ENCODE measurements around the gene MEX3A. TPM values are rescaled to one million over a fixed set of nuclear protein-coding genes. Genes with fewer than 3 reads are reported as not detected.
A peak's percentile ranks its signal among the peaks of the same experiment; 100 is the strongest.

The MEX3A gene
- total RNA-seq, 1 experiment from 2014 or later = 79.1 TPM

DNA sequence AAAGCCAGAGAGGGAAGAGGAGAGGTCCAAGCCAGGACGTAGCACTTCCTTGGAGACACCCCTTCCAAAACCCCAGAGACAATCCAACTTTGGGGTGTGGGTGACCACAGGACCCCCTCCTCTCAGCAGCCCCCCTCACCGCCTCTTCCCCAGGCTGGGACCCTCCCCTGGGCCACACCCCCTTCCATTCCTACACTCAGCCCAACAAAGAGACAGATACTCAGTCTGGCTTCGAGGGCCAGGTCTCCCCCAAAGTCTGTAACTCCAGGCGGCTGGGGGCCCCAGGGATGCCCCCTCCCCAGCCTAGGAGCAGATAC lies 1.4 kb downstream of the MEX3A start (continued):
- TF ChIP-seq, protein P1, sequence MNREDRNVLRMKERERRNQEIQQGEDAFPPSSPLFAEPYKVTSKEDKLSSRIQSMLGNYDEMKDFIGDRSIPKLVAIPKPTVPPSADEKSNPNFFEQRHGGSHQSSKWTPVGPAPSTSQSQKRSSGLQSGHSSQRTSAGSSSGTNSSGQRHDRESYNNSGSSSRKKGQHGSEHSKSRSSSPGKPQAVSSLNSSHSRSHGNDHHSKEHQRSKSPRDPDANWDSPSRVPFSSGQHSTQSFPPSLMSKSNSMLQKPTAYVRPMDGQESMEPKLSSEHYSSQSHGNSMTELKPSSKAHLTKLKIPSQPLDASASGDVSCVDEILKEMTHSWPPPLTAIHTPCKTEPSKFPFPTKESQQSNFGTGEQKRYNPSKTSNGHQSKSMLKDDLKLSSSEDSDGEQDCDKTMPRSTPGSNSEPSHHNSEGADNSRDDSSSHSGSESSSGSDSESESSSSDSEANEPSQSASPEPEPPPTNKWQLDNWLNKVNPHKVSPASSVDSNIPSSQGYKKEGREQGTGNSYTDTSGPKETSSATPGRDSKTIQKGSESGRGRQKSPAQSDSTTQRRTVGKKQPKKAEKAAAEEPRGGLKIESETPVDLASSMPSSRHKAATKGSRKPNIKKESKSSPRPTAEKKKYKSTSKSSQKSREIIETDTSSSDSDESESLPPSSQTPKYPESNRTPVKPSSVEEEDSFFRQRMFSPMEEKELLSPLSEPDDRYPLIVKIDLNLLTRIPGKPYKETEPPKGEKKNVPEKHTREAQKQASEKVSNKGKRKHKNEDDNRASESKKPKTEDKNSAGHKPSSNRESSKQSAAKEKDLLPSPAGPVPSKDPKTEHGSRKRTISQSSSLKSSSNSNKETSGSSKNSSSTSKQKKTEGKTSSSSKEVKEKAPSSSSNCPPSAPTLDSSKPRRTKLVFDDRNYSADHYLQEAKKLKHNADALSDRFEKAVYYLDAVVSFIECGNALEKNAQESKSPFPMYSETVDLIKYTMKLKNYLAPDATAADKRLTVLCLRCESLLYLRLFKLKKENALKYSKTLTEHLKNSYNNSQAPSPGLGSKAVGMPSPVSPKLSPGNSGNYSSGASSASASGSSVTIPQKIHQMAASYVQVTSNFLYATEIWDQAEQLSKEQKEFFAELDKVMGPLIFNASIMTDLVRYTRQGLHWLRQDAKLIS (CRISPR knock-in tag; IDR thresholded peaks at IDR 0.05; ENCODE audit: borderline replicate concordance) = no peak
- TF ChIP-seq ESRRA (CRISPR knock-in tag; IDR thresholded peaks at IDR 0.05; ENCODE audit: borderline replicate concordance) (no peak), SOX15 (CRISPR knock-in tag; IDR thresholded peaks at IDR 0.05) (no peak), ZNF232 (CRISPR knock-in tag; IDR thresholded peaks at IDR 0.05) (no peak), ATF1 (CRISPR knock-in tag; IDR thresholded peaks at IDR 0.05) (no peak)

DNA sequence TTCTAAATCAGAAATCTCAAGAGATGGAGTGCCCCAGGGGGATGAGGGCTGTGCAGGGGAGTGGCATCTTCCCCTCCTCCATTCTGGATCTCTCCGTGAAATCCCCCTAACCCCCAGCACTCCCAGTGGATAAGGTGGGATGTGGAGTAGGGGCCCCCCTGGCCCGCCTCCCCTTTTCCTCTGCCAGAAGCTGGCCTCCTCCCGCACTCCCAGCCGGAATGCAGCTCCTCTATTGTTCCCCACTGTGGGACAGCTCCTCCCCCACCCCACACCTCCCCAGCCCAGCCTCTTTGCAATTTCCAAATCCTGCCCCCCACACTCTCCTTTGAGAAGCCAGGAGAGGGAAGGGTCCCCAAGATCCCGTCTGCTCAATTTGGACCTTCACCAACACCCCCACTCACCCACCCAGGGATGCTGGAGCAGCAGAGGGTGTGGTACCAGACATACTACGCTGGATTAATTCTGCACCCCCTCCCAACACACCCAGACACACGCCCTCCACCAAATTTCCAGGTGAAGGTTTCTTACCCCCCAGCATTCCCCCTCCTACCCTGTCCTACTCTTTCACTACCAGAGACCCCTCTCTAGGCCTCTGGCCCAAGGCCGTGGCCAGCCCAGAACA lies 1.9 kb downstream of the MEX3A start:
- 0 out of 2 replicates have a peak overlapping the region, but pooled peaks have one; percentile 34 for H3K27ac Mint-ChIP-seq
- no peaks in the 10 kb centered on the region for H3K9me3 Mint-ChIP-seq
- ChIA-PET CTCF (interaction anchor here (0.7 to 1.1 kb wide), 4 partner anchors 14 to 54 kb away, joined by 3 to 6 read pairs (median 4); no protein-coding TSS in a partner anchor), POLR2A (interaction anchor here (0.7 kb wide), 2 partner anchors 27 to 145 kb away, joined by 3 read pairs; partner anchors contain the start of gene UBQLN4)
- peak; percentile 48 for DNase-seq (ENCODE audit: low spot score)
- no peaks in the 10 kb centered on the region for H3K27me3 Mint-ChIP-seq (ENCODE audit: low read depth)
- peaks cover 8% of the 10 kb centered on the region for H3K36me3 Mint-ChIP-seq
- peak overlapping the region; percentile 96 for H3K4me3 Mint-ChIP-seq
- H3K4me1 Mint-ChIP-seq = peaks cover 70% of the 10 kb centered on the region
- TF ChIP-seq, protein P2, sequence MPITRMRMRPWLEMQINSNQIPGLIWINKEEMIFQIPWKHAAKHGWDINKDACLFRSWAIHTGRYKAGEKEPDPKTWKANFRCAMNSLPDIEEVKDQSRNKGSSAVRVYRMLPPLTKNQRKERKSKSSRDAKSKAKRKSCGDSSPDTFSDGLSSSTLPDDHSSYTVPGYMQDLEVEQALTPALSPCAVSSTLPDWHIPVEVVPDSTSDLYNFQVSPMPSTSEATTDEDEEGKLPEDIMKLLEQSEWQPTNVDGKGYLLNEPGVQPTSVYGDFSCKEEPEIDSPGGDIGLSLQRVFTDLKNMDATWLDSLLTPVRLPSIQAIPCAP (CRISPR knock-in tag; IDR thresholded peaks at IDR 0.05) = no peak
- no peak for TF ChIP-seq FOXJ3 (CRISPR knock-in tag; IDR thresholded peaks at IDR 0.05; ENCODE audit: borderline replicate concordance)
- TF ChIP-seq, protein P3, sequence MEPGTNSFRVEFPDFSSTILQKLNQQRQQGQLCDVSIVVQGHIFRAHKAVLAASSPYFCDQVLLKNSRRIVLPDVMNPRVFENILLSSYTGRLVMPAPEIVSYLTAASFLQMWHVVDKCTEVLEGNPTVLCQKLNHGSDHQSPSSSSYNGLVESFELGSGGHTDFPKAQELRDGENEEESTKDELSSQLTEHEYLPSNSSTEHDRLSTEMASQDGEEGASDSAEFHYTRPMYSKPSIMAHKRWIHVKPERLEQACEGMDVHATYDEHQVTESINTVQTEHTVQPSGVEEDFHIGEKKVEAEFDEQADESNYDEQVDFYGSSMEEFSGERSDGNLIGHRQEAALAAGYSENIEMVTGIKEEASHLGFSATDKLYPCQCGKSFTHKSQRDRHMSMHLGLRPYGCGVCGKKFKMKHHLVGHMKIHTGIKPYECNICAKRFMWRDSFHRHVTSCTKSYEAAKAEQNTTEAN (CRISPR knock-in tag; IDR thresholded peaks at IDR 0.05) = no peak
- TF ChIP-seq, protein P4, sequence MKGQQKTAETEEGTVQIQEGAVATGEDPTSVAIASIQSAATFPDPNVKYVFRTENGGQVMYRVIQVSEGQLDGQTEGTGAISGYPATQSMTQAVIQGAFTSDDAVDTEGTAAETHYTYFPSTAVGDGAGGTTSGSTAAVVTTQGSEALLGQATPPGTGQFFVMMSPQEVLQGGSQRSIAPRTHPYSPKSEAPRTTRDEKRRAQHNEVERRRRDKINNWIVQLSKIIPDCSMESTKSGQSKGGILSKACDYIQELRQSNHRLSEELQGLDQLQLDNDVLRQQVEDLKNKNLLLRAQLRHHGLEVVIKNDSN (CRISPR knock-in tag; IDR thresholded peaks at IDR 0.05) = 0 out of 2 replicates have a peak, but pooled peaks have one; percentile 1
- TF ChIP-seq, protein P5, sequence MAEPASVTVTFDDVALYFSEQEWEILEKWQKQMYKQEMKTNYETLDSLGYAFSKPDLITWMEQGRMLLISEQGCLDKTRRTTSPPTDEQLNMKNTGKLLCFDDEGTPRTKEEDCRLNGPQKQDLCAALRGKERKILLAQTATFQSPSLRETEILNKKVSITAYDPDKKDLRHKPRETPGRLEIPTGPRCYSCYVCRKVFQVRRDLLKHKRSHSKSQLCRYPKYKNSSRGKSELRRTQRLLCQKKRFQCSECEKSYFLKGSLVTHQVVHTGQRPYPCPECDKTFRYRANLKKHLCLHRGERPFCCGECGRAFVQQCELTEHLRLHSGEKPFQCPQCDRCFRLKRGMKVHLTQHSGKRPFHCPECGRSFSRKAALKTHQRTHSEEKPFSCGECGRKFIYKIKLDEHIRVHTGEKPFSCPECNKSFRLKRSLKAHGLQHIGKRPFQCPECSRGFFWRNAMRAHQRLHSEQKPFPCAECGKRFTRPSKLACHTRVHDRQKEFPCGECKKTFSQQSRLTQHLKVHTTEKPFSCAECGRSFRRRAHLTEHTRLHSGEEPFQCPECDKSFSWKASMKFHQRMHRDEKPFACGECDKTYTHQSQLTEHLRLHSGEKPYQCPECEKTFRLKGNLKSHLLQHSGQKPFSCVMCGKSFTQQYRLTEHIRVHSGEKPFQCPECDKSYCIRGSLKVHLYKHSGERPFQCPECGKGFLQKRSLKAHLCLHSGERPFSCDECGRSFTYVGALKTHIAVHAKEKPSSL (CRISPR knock-in tag; conservative IDR thresholded peaks at IDR 0.05) = no peak
- TF ChIP-seq, protein P6, sequence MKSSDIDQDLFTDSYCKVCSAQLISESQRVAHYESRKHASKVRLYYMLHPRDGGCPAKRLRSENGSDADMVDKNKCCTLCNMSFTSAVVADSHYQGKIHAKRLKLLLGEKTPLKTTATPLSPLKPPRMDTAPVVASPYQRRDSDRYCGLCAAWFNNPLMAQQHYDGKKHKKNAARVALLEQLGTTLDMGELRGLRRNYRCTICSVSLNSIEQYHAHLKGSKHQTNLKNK (CRISPR knock-in tag; IDR thresholded peaks at IDR 0.05) = no peak
- ATAC-seq = 0 out of 2 replicates have a peak, but pooled peaks have one; percentile 0

DNA sequence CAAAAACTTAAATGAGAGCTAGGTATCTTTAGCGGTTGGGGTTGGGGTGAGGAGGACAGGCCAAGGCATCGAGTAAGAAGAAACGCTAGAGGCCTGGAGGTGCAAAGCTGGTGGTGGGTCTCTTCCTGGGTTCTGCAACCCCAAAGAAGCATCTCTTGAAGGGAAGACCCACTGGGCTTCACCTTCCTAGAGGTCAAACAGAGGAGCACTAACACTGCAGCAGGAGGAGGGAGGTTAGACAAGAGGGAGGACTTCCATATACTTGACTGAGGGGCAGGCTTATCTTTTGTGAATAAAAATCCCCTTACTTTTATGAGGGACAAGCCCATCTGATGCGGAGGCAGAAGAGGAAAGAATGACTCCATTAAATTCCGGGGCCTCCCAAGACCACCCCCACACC lies 2.5 kb downstream of the MEX3A start:
- H3K4me3 Mint-ChIP-seq = peak overlapping the region; percentile 96
- POLR2A ChIA-PET = interaction anchor here (0.7 kb wide), 2 partner anchors 27 to 145 kb away, joined by 3 read pairs; partner anchors contain the start of gene UBQLN4
- no peak for DNase-seq (ENCODE audit: low spot score)
- TF ChIP-seq SMAD3 (CRISPR knock-in tag; IDR thresholded peaks at IDR 0.05; ENCODE audit: borderline replicate concordance) (no peak), RORB (CRISPR knock-in tag; IDR thresholded peaks at IDR 0.05) (no peak), ZNF232 (CRISPR knock-in tag; IDR thresholded peaks at IDR 0.05) (no peak), ELF4 (CRISPR knock-in tag; IDR thresholded peaks at IDR 0.05; ENCODE audit: low read depth) (no peak), ZNF138 (CRISPR knock-in tag; conservative IDR thresholded peaks at IDR 0.05) (no peak), ETV6 (CRISPR knock-in tag; IDR thresholded peaks at IDR 0.05) (no peak)
- TF ChIP-seq, protein P7, sequence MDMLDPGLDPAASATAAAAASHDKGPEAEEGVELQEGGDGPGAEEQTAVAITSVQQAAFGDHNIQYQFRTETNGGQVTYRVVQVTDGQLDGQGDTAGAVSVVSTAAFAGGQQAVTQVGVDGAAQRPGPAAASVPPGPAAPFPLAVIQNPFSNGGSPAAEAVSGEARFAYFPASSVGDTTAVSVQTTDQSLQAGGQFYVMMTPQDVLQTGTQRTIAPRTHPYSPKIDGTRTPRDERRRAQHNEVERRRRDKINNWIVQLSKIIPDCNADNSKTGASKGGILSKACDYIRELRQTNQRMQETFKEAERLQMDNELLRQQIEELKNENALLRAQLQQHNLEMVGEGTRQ (CRISPR knock-in tag; IDR thresholded peaks at IDR 0.05) = no peak
- TF ChIP-seq, protein P6 (CRISPR knock-in tag; IDR thresholded peaks at IDR 0.05) = no peak
- TF ChIP-seq, protein P8, sequence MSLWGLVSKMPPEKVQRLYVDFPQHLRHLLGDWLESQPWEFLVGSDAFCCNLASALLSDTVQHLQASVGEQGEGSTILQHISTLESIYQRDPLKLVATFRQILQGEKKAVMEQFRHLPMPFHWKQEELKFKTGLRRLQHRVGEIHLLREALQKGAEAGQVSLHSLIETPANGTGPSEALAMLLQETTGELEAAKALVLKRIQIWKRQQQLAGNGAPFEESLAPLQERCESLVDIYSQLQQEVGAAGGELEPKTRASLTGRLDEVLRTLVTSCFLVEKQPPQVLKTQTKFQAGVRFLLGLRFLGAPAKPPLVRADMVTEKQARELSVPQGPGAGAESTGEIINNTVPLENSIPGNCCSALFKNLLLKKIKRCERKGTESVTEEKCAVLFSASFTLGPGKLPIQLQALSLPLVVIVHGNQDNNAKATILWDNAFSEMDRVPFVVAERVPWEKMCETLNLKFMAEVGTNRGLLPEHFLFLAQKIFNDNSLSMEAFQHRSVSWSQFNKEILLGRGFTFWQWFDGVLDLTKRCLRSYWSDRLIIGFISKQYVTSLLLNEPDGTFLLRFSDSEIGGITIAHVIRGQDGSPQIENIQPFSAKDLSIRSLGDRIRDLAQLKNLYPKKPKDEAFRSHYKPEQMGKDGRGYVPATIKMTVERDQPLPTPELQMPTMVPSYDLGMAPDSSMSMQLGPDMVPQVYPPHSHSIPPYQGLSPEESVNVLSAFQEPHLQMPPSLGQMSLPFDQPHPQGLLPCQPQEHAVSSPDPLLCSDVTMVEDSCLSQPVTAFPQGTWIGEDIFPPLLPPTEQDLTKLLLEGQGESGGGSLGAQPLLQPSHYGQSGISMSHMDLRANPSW (CRISPR knock-in tag; conservative IDR thresholded peaks at IDR 0.05; ENCODE audit: low read depth) = no peak

More for the DNA sequence above, 2.5 kb downstream of the MEX3A start:
- ATAC-seq = no peak
- H3K27me3 Mint-ChIP-seq (ENCODE audit: low read depth) = no peaks in the 10 kb centered on the region
- CTCF ChIA-PET = interaction anchor here (1.0 to 1.1 kb wide), 3 partner anchors 14 to 54 kb away, joined by 3 to 6 read pairs (median 3); no protein-coding TSS in a partner anchor
- peaks cover 8% of the 10 kb centered on the region for H3K36me3 Mint-ChIP-seq
- H3K9me3 Mint-ChIP-seq = no peaks in the 10 kb centered on the region
- H3K27ac Mint-ChIP-seq = 0 out of 2 replicates have a peak overlapping the region, but pooled peaks have one; percentile 48
- H3K4me1 Mint-ChIP-seq = peaks cover 70% of the 10 kb centered on the region

All from WTC11 (cell line).